ENCODE results near the gene LMBR1.

Gene LMBR1

DNA sequence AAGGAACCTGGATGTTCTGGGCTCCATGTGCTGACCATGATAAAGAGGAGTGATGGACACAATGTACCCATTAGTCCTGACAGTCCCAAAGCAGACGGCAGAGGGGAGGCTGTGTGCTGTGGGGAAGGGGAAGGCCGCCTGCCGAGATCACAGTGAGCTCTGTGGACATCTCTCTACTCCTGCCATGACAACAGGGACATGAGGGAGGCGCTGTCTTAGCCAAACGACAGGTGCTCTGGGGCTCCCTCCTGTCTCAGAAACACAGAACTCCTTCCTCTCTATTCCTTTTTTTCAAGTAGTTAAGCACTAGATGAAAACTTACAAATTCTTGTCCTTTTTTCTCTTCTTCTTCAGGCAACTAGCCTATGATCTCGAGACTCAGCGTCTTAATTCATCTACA lies 139.4 kb downstream of the LMBR1 start:
- peaks cover 30% of the 10 kb centered on the region for H3K36me3 ChIP-seq
- no peaks in the 10 kb centered on the region for H3K4me1 ChIP-seq (ENCODE audit: control insufficient read depth in 1 of 2, insufficient read depth in 1 of 2, low read depth in 1 of 2, low read length in 1 of 2)
- TF ChIP-seq, protein P1, sequence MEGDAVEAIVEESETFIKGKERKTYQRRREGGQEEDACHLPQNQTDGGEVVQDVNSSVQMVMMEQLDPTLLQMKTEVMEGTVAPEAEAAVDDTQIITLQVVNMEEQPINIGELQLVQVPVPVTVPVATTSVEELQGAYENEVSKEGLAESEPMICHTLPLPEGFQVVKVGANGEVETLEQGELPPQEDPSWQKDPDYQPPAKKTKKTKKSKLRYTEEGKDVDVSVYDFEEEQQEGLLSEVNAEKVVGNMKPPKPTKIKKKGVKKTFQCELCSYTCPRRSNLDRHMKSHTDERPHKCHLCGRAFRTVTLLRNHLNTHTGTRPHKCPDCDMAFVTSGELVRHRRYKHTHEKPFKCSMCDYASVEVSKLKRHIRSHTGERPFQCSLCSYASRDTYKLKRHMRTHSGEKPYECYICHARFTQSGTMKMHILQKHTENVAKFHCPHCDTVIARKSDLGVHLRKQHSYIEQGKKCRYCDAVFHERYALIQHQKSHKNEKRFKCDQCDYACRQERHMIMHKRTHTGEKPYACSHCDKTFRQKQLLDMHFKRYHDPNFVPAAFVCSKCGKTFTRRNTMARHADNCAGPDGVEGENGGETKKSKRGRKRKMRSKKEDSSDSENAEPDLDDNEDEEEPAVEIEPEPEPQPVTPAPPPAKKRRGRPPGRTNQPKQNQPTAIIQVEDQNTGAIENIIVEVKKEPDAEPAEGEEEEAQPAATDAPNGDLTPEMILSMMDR (IDR thresholded peaks at IDR 0.05), result no peak
- no peak overlapping the region for H3K4me3 ChIP-seq (ENCODE audit: low read depth in 1 of 2, low read length in 1 of 2)
- no peaks in the 10 kb centered on the region for H3K27me3 ChIP-seq
- no peak overlapping the region for H3K27ac ChIP-seq
- no peaks in the 10 kb centered on the region for H3K9me3 ChIP-seq

DNA sequence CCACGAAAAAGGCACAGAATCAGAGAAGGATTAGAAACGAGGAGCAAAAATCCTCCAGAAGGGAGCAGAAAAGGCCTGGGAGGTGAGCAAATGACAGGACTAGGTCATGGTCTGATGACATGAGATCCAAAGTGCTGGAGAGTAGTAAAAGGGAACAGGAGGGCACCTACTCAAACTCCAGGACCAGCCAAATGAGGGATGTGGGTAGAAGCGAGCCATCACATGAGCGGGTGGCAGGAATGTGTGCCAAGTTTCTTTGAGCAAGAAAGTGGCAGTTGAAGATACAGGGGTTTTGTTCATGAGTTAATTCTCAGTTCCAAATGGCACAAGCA lies 139.8 kb downstream of the LMBR1 start:
- no peak overlapping the region for H3K27ac ChIP-seq
- no peaks in the 10 kb centered on the region for H3K9me3 ChIP-seq
- H3K36me3 ChIP-seq, result peaks cover 26% of the 10 kb centered on the region
- H3K4me3 ChIP-seq (ENCODE audit: low read depth in 1 of 2, low read length in 1 of 2), result no peak overlapping the region
- TF ChIP-seq, protein P1 (IDR thresholded peaks at IDR 0.05), result no peak
- H3K27me3 ChIP-seq, result no peaks in the 10 kb centered on the region
- H3K4me1 ChIP-seq (ENCODE audit: control insufficient read depth in 1 of 2, insufficient read depth in 1 of 2, low read depth in 1 of 2, low read length in 1 of 2), result no peaks in the 10 kb centered on the region

DNA sequence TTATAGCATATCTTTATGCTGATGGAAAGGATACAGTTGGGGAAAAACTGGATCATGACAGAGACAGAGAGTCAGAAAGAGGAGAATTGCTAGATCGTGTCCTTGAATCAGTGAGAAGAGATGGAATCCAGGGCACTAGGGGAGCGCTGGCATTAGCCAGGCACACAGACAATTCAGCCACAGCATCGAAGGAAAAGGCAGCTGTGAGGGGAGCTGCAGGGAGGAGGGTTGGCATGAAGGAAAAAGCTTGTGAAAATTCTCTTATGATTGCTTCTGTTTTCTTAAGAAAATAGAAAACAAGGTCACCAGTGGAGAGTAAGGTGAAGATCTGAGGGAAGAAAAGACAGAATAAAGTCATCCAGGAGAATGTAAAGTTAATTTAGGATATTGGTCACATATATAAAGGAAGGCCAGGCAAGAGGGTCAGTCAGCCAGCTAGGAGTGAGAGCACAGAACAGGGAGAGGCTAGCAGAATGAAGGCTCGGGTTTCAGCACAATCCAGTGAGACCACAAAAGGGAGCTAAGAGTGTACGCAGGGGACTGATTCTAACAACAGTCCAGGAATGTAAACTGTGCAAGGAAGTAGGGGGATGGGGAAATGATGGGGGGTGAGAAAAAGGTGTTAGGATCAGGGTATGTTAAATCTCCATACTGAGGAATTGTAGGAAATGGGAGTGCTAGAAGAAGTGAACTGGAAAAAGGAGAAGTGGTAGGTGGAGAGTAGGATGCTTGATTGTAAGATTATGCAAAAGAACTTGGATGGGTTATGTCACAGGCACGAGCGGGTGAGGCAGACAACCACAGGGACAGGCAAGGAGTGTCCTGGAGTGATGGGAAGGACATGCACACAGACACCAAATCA lies 140.4 kb downstream of the LMBR1 start:
- Histone ChIP-seq H3K4me1 (ENCODE audit: control insufficient read depth in 1 of 2, insufficient read depth in 1 of 2, low read depth in 1 of 2, low read length in 1 of 2) (no peaks in the 10 kb centered on the region), H3K4me3 (ENCODE audit: low read depth in 1 of 2, low read length in 1 of 2) (no peak overlapping the region), H3K27ac (no peak overlapping the region), H3K36me3 (peaks cover 25% of the 10 kb centered on the region), H3K27me3 (no peaks in the 10 kb centered on the region), H3K9me3 (no peaks in the 10 kb centered on the region)
- TF ChIP-seq, protein P1 (IDR thresholded peaks at IDR 0.05), result no peak

DNA sequence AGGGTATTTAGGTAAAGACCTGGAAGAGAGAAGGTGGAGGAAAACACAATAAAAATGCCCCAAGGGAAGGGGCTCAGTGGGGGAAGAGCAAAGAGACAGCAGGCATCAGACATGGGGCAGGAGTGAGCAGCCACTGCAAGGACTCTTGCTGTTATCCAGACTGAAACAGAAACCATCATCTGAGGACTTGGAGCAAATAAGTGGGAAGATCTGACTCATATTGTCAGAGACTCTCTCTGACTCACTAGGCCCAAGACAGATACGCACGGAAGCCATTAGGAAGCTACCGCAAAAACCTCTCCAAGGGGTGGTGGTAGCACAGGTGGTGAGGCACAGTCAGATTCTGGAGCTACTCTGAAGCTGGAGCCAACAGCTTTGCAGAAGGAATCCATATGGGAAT lies 141.7 kb downstream of the LMBR1 start:
- TF ChIP-seq, protein P1 (IDR thresholded peaks at IDR 0.05), result no peak
- no peak overlapping the region for H3K27ac ChIP-seq
- no peaks in the 10 kb centered on the region for H3K4me1 ChIP-seq (ENCODE audit: control insufficient read depth in 1 of 2, insufficient read depth in 1 of 2, low read depth in 1 of 2, low read length in 1 of 2)
- no peak overlapping the region for H3K4me3 ChIP-seq (ENCODE audit: low read depth in 1 of 2, low read length in 1 of 2)
- no peaks in the 10 kb centered on the region for H3K9me3 ChIP-seq
- peaks cover 25% of the 10 kb centered on the region for H3K36me3 ChIP-seq
- H3K27me3 ChIP-seq, result no peaks in the 10 kb centered on the region

DNA sequence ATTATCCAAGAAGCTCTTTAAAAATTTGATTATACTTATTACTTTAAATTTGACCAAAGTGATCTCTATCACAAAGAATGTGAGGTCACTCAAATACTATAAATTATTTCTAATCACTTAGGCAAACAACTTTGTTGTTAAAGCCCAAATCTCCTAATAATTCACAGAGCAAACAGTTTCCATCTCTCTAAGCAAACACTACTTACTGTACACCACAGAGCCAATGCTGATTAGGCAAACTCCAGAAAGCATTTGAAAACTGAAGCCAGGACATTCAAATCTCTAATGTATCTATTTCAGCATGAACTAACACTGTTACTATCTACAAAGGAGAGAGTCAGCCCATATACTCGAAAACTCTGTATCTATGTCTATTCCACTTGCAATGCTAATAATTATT lies 145.3 kb downstream of the LMBR1 start:
- no peaks in the 10 kb centered on the region for H3K27me3 ChIP-seq

More for the DNA sequence above, 145.3 kb downstream of the LMBR1 start:
- Histone ChIP-seq H3K36me3 (peaks cover 4% of the 10 kb centered on the region), H3K4me3 (ENCODE audit: low read depth in 1 of 2, low read length in 1 of 2) (no peak overlapping the region), H3K27ac (no peak overlapping the region), H3K4me1 (ENCODE audit: control insufficient read depth in 1 of 2, insufficient read depth in 1 of 2, low read depth in 1 of 2, low read length in 1 of 2) (no peaks in the 10 kb centered on the region), H3K9me3 (no peaks in the 10 kb centered on the region)
- TF ChIP-seq, protein P1 (IDR thresholded peaks at IDR 0.05), result no peak
